GM12878 (cell line): ENCODE results near the gene PLA2G15.

ENCODE experiments used
- EZH2 ChIP-seq: IDR thresholded peaks from 2 replicates; pipeline ENCODE4 v1.6.1; 2012; ENCODE audit warnings: low read depth, mild to moderate bottlenecking, control low read depth, inconsistent platforms, low read length, borderline replicate concordance; ENCODE audit not compliant: control insufficient read depth
- HDAC6 ChIP-seq: fragments of 200-600 bp; sonication (generic); IDR thresholded peaks from one replicate; pipeline ENCODE4 v1.8.0; 2017; ENCODE audit warnings: antibody characterized with exemption; ENCODE audit not compliant: unreplicated experiment
- YY1 ChIP-seq: IDR thresholded peaks from 2 replicates; pipeline ENCODE4 v1.6.1; 2011; ENCODE audit warnings: low read depth, mild to moderate bottlenecking, low read length

DNA sequence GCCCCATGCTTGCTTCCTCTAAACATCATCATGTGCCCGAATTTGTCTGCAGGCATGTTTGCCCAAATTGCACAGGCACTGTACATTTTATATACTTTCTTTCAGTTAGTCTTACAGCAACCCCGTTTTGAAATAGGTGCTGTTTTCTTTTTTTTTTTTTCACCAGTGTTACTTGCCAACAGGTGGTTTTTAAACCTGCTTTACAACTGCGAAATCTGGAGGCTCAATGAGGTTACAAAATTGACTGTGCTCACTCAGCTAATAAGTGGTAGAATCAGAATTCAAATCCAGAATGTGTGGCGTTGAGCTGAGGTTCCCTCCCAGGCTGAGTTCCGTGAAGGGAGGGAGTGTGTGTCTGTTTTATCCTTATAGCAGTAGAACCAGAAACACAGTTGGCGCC is 5.8 kb downstream of the PLA2G15 start:
- TF ChIP-seq YY1 (no peak), EZH2 (no peak), HDAC6 (no peak)
